Breast epithelium (tissue), 4 donors: ENCODE data around the gene ADGRG1. TPM values are rescaled to one million over a fixed set of nuclear protein-coding genes. Genes with fewer than 3 reads are reported as not detected.

Experiments
- DNase-seq, 2 donors: peaks; one replicate each; pipeline ENCODE4 v3.0.0-alpha.2; 2019; ENCODE audit warnings: low spot score in 2 of 2
- H3K27ac ChIP-seq, 2 donors: fragments of 200-600 bp; sonication (generic) in 1 of 2; one replicate each; pipeline ENCODE4 v1.5.1; 2016 to 2019; ENCODE audit warnings: mild to moderate bottlenecking in 1 of 2
- H3K27me3 ChIP-seq, 2 donors: fragments of 200-600 bp; sonication (generic) in 1 of 2; one replicate each; pipeline versions ENCODE4 v1.5.1 to v1.6.0; 2017 to 2019; ENCODE audit warnings: control low read depth in 1 of 2, mild to moderate bottlenecking in 1 of 2
- H3K36me3 ChIP-seq: fragments of 200-600 bp; one replicate; pipeline ENCODE4 v1.5.1; 2019
- H3K4me1 ChIP-seq, 2 donors: fragments of 200-600 bp; sonication (generic); one replicate each; pipeline ENCODE4 v1.5.1; 2016 to 2019; ENCODE audit warnings: control low read depth in 1 of 2
- H3K4me3 ChIP-seq, 3 donors: fragments of 200-600 bp; sonication (generic); 1 replicate in 2 of 3; 2 replicates in 1 of 3; pipeline ENCODE4 v1.5.1; 2016 to 2019; ENCODE audit warnings: mild to moderate bottlenecking in 3 of 3, moderate library complexity in 2 of 3
- H3K9me3 ChIP-seq, 2 donors: fragments of 200-600 bp; sonication (generic) in 1 of 2; one replicate each; pipeline ENCODE4 v1.5.1; 2016 to 2019; ENCODE audit warnings: control low read depth in 1 of 2
- POLR2A ChIP-seq: fragments of 450-650 bp; IDR thresholded peaks from one replicate; pipeline ENCODE4 v1.6.1; 2016; ENCODE audit warnings: antibody characterized with exemption, mild to moderate bottlenecking, moderate library complexity
- POLR2AphosphoS5 ChIP-seq, 3 donors: sonication (generic); formaldehyde crosslinking; IDR thresholded peaks; one replicate each; pipeline ENCODE4 v1.6.1; 2017; ENCODE audit warnings: antibody characterized with exemption in 3 of 3
- intact Hi-C: fragments of 100-400 bp; cut with DNase I; formaldehyde crosslinking; loops from one replicate; pipeline ENCODE4 v1.15.1; 2023; ENCODE audit warnings: low total_unique reads
- total RNA-seq, 3 donors: library from RNA; depleted of rRNA; stranded (reverse); fragments of >200 nt; gene quantifications; one replicate each; pipeline ENCODE4 v1.1.0, GENCODE V29; 2016
- TF ChIP-seq, protein P1 (sequence below), 3 donors: fragments of 450-650 bp; IDR thresholded peaks; one replicate each; pipeline ENCODE4 v1.5.1; 2016 to 2017; ENCODE audit warnings: antibody characterized with exemption in 3 of 3, mild to moderate bottlenecking in 3 of 3, moderate library complexity in 3 of 3

ADGRG1 gene
- total RNA-seq, 3 donors from 2014 or later, result 9.4 to 54.1 (median 34.0) TPM

DNA sequence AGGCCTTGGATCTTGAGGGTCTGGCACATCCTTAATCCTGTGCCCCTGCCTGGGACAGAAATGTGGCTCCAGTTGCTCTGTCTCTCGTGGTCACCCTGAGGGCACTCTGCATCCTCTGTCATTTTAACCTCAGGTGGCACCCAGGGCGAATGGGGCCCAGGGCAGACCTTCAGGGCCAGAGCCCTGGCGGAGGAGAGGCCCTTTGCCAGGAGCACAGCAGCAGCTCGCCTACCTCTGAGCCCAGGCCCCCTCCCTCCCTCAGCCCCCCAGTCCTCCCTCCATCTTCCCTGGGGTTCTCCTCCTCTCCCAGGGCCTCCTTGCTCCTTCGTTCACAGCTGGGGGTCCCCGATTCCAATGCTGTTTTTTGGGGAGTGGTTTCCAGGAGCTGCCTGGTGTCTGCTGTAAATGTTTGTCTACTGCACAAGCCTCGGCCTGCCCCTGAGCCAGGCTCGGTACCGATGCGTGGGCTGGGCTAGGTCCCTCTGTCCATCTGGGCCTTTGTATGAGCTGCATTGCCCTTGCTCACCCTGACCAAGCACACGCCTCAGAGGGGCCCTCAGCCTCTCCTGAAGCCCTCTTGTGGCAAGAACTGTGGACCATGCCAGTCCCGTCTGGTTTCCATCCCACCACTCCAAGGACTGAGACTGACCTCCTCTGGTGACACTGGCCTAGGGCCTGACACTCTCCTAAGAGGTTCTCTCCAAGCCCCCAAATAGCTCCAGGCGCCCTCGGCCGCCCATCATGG, 35.7 kb downstream of the ADGRG1 start:
- Histone ChIP-seq H3K27ac (no peak overlapping the region), H3K9me3 (no peaks in the 10 kb centered on the region), H3K36me3 (no peaks in the 10 kb centered on the region), H3K4me3 (no peak overlapping the region), H3K27me3 (no peaks in the 10 kb centered on the region), H3K4me1 (no peaks in the 10 kb centered on the region)
- DNase-seq, result no peak
- intact Hi-C loops, result no loop called here
- TF ChIP-seq POLR2A (no peak), POLR2AphosphoS5 (IDR thresholded peaks at IDR 0.05) (no peak)
- TF ChIP-seq, protein P1, sequence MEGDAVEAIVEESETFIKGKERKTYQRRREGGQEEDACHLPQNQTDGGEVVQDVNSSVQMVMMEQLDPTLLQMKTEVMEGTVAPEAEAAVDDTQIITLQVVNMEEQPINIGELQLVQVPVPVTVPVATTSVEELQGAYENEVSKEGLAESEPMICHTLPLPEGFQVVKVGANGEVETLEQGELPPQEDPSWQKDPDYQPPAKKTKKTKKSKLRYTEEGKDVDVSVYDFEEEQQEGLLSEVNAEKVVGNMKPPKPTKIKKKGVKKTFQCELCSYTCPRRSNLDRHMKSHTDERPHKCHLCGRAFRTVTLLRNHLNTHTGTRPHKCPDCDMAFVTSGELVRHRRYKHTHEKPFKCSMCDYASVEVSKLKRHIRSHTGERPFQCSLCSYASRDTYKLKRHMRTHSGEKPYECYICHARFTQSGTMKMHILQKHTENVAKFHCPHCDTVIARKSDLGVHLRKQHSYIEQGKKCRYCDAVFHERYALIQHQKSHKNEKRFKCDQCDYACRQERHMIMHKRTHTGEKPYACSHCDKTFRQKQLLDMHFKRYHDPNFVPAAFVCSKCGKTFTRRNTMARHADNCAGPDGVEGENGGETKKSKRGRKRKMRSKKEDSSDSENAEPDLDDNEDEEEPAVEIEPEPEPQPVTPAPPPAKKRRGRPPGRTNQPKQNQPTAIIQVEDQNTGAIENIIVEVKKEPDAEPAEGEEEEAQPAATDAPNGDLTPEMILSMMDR (IDR thresholded peaks at IDR 0.05), result no peak

DNA sequence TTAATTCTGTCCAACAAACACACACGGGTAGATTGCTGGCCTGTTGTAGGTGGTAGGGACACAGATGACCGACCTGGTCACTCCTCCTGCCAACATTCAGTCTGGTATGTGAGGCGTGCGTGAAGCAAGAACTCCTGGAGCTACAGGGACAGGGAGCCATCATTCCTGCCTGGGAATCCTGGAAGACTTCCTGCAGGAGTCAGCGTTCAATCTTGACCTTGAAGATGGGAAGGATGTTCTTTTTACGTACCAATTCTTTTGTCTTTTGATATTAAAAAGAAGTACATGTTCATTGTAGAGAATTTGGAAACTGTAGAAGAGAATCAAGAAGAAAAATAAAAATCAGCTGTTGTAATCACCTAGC, 36.2 kb downstream of the ADGRG1 start:
- no peak overlapping the region for H3K4me3 ChIP-seq
- no peaks in the 10 kb centered on the region for H3K9me3 ChIP-seq
- no peaks in the 10 kb centered on the region for H3K27me3 ChIP-seq
- TF ChIP-seq, protein P1 (IDR thresholded peaks at IDR 0.05), result no peak
- TF ChIP-seq POLR2A (no peak), POLR2AphosphoS5 (IDR thresholded peaks at IDR 0.05) (no peak)
- no peaks in the 10 kb centered on the region for H3K36me3 ChIP-seq
- intact Hi-C loops, result no loop called here
- no peaks in the 10 kb centered on the region for H3K4me1 ChIP-seq
- no peak for DNase-seq
- H3K27ac ChIP-seq, result no peak overlapping the region

DNA sequence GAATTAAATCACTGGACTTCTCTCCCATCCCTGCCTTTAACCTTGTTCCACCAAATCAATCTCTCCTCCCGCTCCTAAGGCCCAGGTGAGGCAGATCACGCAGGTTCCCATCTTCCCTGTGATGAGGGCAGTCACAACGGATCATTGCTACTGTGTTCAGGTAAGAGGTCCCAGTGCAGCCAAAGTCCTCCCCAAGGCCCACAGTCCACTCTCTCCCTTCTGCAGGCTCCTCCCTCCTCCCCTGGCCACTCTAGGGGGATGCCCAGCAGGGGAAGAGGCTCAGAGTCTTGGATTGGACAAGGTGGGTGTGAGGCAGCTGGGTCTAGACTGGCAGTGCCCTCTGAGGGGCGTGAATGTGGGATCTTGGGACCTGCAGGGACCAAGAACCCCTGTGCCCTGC, 37.1 kb downstream of the ADGRG1 start:
- no peaks in the 10 kb centered on the region for H3K4me1 ChIP-seq
- no peak overlapping the region for H3K4me3 ChIP-seq
- TF ChIP-seq, protein P1 (IDR thresholded peaks at IDR 0.05), result no peak
- TF ChIP-seq POLR2A (no peak), POLR2AphosphoS5 (IDR thresholded peaks at IDR 0.05) (no peak)
- H3K36me3 ChIP-seq, result no peaks in the 10 kb centered on the region
- no peaks in the 10 kb centered on the region for H3K27me3 ChIP-seq
- no peaks in the 10 kb centered on the region for H3K9me3 ChIP-seq
- DNase-seq, result no peak
- intact Hi-C loops, result no loop called here
- H3K27ac ChIP-seq, result no peak overlapping the region

DNA sequence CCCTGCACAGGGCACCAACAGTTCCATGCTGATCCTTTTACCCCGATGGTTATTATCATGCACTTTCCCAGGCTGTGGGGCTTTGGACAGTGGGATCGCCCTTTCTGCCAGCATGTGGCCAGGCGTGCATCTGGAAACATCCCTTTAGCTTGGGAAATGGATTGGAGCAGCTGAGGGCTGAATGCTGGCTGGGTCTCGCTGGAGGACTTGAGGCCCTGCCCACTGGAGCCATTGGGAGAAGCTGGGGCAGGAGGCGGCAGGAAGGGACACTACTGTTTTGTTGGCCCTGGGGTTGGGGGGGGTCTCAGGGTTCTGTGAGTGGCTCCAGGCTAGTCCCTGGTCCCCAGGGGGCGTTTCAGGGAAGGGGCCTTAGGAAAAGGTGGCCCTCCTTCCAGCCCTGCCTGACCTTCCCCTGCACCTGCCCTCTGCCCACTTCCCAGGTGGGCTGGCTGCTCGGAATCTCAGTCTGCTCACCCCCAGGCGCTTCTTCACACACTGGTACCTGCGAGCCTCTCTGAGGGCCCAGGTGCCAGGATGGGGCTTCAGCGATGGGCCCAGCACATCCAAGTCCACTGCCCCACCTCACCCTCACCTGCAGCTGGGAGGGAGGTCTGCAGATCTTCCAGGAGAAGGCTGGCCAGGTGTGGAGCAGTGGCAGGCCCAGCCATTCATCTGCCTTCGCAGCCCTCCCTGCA, 38.1 kb downstream of the ADGRG1 start:
- TF ChIP-seq POLR2AphosphoS5 (IDR thresholded peaks at IDR 0.05) (no peak), POLR2A (no peak)
- TF ChIP-seq, protein P1 (IDR thresholded peaks at IDR 0.05), result no peak
- Histone ChIP-seq H3K4me1 (no peaks in the 10 kb centered on the region), H3K9me3 (no peaks in the 10 kb centered on the region), H3K27ac (peak overlapping the region; percentile 21 to 40), H3K36me3 (no peaks in the 10 kb centered on the region), H3K4me3 (no peak overlapping the region), H3K27me3 (no peaks in the 10 kb centered on the region)
- DNase-seq, result no peak
- intact Hi-C loops, result no loop called here

DNA sequence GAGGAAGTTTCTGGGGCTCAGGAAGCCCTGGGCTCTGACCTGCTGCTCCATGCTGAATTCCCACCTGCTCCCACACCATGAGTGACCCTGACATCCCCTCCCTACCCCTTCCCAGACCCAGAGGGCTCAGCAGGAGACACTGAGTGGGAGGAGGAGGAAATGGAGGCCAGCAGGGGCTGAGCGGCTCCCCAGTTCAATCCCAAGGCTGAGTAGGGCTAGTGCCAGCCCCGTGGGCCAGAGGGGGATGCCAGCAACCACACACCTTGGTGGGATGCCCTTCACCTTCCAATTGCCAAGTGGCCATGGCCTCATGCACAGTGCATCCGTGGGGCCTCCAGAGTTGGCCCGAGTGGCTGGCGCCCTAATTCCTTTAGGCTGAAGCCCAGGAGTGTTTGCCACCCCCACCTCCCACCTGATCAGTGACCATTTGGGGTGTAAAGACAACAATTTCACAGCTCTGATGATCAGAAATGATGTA, 38.7 kb downstream of the ADGRG1 start:
- TF ChIP-seq, protein P1 (IDR thresholded peaks at IDR 0.05), result no peak
- TF ChIP-seq POLR2AphosphoS5 (IDR thresholded peaks at IDR 0.05) (no peak), POLR2A (no peak)
- no peak for DNase-seq
- Histone ChIP-seq H3K27me3 (no peaks in the 10 kb centered on the region), H3K27ac (peak overlapping the region; percentile 21 to 40), H3K4me3 (no peak overlapping the region), H3K4me1 (no peaks in the 10 kb centered on the region), H3K36me3 (no peaks in the 10 kb centered on the region), H3K9me3 (no peaks in the 10 kb centered on the region)
- intact Hi-C loops, result no loop called here
